Vagina (tissue), 2 donors: Measurements from ENCODE around the gene SHANK3.
"Not testable (repeated sequence)": the region's sequence is repeated elsewhere in the genome, so short reads cannot be mapped to it uniquely, and the experiment has no call there.

Experiments used
- CTCF ChIP-seq, 3 experiments: fragments of 450-650 bp in 2 of 3; fragments of 200-600 bp in 1 of 3; sonication (generic) in 1 of 3; IDR thresholded peaks; one replicate each; pipeline ENCODE4 v1.5.1; 2017 to 2019; ENCODE audit warnings: antibody characterized with exemption in 3 of 3, mild to moderate bottlenecking in 2 of 3, moderate library complexity in 2 of 3
- POLR2A ChIP-seq, 2 donors: fragments of 450-650 bp; IDR thresholded peaks; one replicate each; pipeline ENCODE4 v1.6.1; 2017; ENCODE audit warnings: antibody characterized with exemption in 2 of 2, mild to moderate bottlenecking in 2 of 2, moderate library complexity in 2 of 2
- POLR2AphosphoS5 ChIP-seq, 2 donors: sonication (generic); formaldehyde crosslinking; IDR thresholded peaks; one replicate each; pipeline ENCODE4 v1.9.0; 2017; ENCODE audit warnings: antibody characterized with exemption in 2 of 2, mild to moderate bottlenecking in 2 of 2, low read depth in 1 of 2; ENCODE audit not compliant: insufficient read depth in 1 of 2

- TF ChIP-seq CTCF (IDR thresholded peaks at IDR 0.05); POLR2A (IDR thresholded peaks at IDR 0.05); POLR2AphosphoS5 (IDR thresholded peaks at IDR 0.05; ENCODE audit: insufficient read depth in 1 of 2, low read depth in 1 of 2): not testable (repeated sequence)
Observed at GRCh38 chr22:50643021-50643820, 29.4 kb upstream of the SHANK3 start.
